Measurements from ENCODE around the gene TMEM53.

DNA sequence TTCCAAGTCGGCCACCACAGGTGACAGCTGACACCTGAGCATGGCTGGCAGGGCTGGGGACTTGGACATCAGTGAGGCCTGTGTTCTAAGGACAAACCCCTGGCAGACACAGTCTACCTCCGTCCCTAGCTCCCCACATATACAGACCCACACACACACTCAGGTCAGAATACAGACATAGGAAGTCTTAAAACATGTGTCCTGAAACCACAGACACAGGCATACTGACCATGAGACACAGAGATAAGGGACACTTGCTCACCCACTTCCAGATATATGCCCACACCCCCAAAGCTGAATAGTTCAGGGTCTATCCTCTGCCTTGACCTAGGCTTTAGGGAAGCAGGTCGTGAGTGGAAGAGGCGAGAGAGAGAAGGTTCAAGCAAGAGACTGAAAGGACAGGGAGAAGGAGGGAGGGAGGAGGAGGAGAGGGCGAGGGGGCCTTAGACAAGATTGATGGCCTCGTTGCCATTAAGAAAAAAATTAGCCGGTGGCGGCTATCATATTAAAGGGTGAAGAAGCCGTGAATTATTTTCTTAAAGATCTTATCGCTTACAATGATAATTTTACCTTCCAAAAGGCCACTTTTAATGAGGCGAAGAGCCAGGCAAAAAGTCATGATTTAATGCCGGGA, 49.9 kb downstream of the TMEM53 start:
- TF ChIP-seq SMAD4 (CRISPR knock-in tag; IDR thresholded peaks at IDR 0.05) (no peak), ZNF232 (CRISPR knock-in tag; IDR thresholded peaks at IDR 0.05) (no peak), FOXP1 (CRISPR knock-in tag; IDR thresholded peaks at IDR 0.05; ENCODE audit: borderline replicate concordance) (no peak), ZBTB21 (CRISPR knock-in tag; IDR thresholded peaks at IDR 0.05; ENCODE audit: borderline replicate concordance) (no peak), CBFB (CRISPR knock-in tag; IDR thresholded peaks at IDR 0.05; ENCODE audit: low read depth) (no peak), CREM (CRISPR knock-in tag; IDR thresholded peaks at IDR 0.05) (no peak), NFYB (CRISPR knock-in tag; conservative IDR thresholded peaks at IDR 0.05; ENCODE audit: low read depth) (no peak), ETV6 (CRISPR knock-in tag; IDR thresholded peaks at IDR 0.05) (no peak)
- TF ChIP-seq, protein P1, sequence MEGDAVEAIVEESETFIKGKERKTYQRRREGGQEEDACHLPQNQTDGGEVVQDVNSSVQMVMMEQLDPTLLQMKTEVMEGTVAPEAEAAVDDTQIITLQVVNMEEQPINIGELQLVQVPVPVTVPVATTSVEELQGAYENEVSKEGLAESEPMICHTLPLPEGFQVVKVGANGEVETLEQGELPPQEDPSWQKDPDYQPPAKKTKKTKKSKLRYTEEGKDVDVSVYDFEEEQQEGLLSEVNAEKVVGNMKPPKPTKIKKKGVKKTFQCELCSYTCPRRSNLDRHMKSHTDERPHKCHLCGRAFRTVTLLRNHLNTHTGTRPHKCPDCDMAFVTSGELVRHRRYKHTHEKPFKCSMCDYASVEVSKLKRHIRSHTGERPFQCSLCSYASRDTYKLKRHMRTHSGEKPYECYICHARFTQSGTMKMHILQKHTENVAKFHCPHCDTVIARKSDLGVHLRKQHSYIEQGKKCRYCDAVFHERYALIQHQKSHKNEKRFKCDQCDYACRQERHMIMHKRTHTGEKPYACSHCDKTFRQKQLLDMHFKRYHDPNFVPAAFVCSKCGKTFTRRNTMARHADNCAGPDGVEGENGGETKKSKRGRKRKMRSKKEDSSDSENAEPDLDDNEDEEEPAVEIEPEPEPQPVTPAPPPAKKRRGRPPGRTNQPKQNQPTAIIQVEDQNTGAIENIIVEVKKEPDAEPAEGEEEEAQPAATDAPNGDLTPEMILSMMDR (IDR thresholded peaks at IDR 0.05): no peak
- TF ChIP-seq, protein P2, sequence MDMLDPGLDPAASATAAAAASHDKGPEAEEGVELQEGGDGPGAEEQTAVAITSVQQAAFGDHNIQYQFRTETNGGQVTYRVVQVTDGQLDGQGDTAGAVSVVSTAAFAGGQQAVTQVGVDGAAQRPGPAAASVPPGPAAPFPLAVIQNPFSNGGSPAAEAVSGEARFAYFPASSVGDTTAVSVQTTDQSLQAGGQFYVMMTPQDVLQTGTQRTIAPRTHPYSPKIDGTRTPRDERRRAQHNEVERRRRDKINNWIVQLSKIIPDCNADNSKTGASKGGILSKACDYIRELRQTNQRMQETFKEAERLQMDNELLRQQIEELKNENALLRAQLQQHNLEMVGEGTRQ (CRISPR knock-in tag; IDR thresholded peaks at IDR 0.05): no peak
- TF ChIP-seq, protein P3, sequence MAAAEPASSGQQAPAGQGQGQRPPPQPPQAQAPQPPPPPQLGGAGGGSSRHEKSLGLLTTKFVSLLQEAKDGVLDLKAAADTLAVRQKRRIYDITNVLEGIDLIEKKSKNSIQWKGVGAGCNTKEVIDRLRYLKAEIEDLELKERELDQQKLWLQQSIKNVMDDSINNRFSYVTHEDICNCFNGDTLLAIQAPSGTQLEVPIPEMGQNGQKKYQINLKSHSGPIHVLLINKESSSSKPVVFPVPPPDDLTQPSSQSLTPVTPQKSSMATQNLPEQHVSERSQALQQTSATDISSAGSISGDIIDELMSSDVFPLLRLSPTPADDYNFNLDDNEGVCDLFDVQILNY (CRISPR knock-in tag; IDR thresholded peaks at IDR 0.05): no peak
